ENCODE results near the gene JAZF1. TPM values are rescaled to one million over a fixed set of nuclear protein-coding genes. Genes with fewer than 3 reads are reported as not detected.

Gene JAZF1
- total RNA-seq, 4 donors from 2014 or later = 29.3 to 33.8 (median 30.1) TPM

- Histone ChIP-seq H3K36me3 (no peaks in the 10 kb centered on the region), H3K27ac (replicated peaks in 1 of 4) (no peak overlapping the region), H3K27me3 (no peaks in the 10 kb centered on the region), H3K4me1 (peaks cover 2 to 44% (median 33%) of the 10 kb centered on the region in 4 donors), H3K4me3 (no peak overlapping the region), H3K9me3 (no peaks in the 10 kb centered on the region)
- intact Hi-C loops (cut with DNase I) = no loop called here
- TF ChIP-seq EP300 (IDR thresholded peaks at IDR 0.05) = no peak
- 100% methylated on average over 1 of the region's 1 CpG for WGBS
- no peak for DNase-seq (ENCODE audit: extremely low spot score)
These were observed 137.9 kb downstream of the JAZF1 start for GRCh38 chr7:28042721-28043120.

DNA sequence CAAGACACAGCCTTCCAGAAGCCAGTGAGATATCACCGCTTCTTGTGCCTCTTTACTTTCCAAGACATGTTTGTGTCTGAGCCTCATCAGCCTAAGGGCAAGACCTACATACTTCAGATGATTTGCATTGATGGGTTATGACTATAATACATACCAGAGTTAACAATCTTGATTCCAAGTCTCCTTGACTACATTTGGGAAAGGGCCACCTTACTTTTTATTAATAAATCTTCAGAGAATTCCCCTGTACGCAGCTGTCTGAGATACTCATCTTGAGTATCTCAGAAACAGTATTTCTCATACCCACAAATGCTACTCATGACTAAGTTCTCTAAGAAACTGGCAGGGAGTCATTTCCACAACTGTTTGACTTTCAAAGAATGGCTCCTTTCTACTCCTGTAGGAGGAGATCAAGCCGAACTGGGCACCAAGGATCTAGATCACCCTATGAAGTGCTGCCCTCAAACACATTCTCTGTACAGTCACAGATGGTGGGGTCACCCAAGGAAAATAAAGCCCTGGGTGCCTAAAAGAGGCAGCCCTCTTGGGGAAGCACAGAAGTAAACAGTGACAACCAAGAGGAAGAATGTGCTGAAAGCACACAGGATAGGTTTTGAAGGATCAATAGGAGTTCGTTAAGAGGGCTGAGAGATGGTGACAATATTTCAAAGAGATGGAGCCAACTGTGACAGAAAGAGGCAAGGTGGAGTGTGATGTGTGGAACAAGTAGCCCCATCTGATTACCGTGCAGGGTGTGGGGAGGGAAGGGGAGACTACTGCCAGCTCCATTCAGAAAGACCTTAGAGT is 138.9 kb downstream of the JAZF1 start:
- DNase-seq (ENCODE audit: extremely low spot score) = no peak
- Histone ChIP-seq H3K9me3 (no peaks in the 10 kb centered on the region), H3K36me3 (no peaks in the 10 kb centered on the region), H3K4me3 (no peak overlapping the region), H3K27ac (replicated peaks in 1 of 4) (peak overlapping the region in 3 of 4 donors; percentile 27 to 58 (median 35)), H3K27me3 (no peaks in the 10 kb centered on the region), H3K4me1 (peaks cover 10 to 54% (median 42%) of the 10 kb centered on the region in 4 donors)
- TF ChIP-seq EP300 (IDR thresholded peaks at IDR 0.05) (no peak), POLR2AphosphoS5 (IDR thresholded peaks at IDR 0.05) (peak in 1 of 2 donors; percentile 50)
- WGBS = 82% methylated on average over 5 of the region's 5 CpGs
- intact Hi-C loops (cut with DNase I) = no loop called here

DNA sequence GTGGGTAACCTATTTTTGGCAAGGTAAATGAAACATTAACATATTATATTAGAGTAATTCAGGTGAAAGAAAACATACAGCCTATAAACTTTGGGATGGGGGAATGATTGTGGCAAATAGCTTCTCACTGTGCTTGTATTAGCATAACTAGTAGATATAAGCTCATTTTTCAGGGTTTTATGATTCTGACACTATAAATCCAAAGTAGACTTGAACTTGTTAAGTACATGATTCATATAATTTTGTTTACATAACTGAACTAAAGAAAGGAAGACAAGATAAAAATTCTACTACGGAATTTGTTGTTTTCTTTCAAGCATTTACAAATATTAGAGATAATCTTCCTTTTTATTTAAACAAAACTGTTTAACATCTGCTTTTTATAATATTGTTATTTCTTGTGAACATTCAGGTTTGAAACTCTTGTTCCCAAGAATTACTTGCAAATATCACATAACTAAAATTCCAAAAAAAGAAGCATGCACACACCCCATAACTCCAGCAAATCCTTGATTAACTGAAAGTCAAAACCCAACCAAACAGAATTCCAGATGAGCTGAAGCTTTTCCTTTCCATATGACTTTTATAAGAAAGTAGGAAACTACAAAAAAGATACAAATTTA is 142.3 kb downstream of the JAZF1 start:
- intact Hi-C loops (cut with DNase I) = no loop called here
- H3K27me3 ChIP-seq = no peaks in the 10 kb centered on the region
- no peaks in the 10 kb centered on the region for H3K9me3 ChIP-seq
- no peaks in the 10 kb centered on the region for H3K36me3 ChIP-seq
- H3K27ac ChIP-seq (replicated peaks in 1 of 4) = peak overlapping the region; percentile 68 to 83 (median 76)
- no peak for DNase-seq (ENCODE audit: extremely low spot score)
- no peak overlapping the region for H3K4me3 ChIP-seq
- peaks cover 19 to 83% (median 70%) of the 10 kb centered on the region in 4 donors for H3K4me1 ChIP-seq
- TF ChIP-seq CTCF (IDR thresholded peaks at IDR 0.05) = no peak
- no peak for TF ChIP-seq POLR2AphosphoS5 (IDR thresholded peaks at IDR 0.05)
- no peak for TF ChIP-seq EP300 (IDR thresholded peaks at IDR 0.05)
- TF ChIP-seq POLR2A (IDR thresholded peaks at IDR 0.05; ENCODE audit: low read depth) = no peak
- WGBS = 51% methylated on average over 1 of the region's 1 CpG

DNA sequence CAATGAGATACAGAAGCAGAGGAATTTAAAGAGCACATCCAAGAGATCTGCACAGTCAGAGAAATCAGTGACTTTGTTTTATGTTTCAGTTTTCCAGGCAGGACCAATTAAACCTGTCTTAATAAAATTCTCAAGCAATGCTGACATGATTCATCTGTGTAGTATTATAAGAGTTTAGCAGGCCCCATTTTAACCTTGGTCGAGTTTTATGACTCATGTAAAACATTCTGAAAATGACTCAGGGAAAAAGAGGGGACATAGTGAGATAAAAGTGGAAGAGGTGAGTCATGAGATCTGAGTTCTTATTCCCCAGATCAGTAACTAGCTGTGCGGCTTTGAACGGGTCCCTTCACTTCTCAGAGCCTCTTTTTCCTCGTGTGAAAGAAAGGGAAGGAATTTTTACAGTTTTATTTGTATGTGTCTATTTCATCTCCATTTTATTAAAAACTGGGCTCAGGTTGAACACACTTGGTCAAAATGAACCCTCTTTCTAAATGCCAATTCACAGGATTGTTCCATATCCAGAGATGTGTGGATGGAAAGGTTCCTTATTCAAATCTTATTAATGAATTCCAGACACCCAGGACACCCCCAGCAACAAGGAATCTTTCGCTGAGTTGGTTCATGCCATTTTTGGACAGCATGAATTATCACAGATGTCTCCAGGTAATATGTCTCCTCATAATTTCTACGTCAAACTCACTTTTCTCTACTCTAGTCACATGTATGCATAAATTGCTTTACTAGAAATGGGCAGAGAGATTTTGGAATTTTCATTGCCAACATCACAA is 143.2 kb downstream of the JAZF1 start:
- WGBS = 41% methylated on average over 6 of the region's 6 CpGs
- TF ChIP-seq POLR2AphosphoS5 (IDR thresholded peaks at IDR 0.05) (peak in 1 of 2 donors; percentile 69), EP300 (IDR thresholded peaks at IDR 0.05) (no peak)
- Histone ChIP-seq H3K9me3 (no peaks in the 10 kb centered on the region), H3K4me3 (no peak overlapping the region), H3K4me1 (peaks cover 19 to 90% (median 78%) of the 10 kb centered on the region in 4 donors), H3K27ac (replicated peaks in 1 of 4) (peak overlapping the region; percentile 68 to 83 (median 76)), H3K27me3 (no peaks in the 10 kb centered on the region), H3K36me3 (no peaks in the 10 kb centered on the region)
- no peak for DNase-seq (ENCODE audit: extremely low spot score)
- intact Hi-C loops (cut with DNase I) = no loop called here

- intact Hi-C loops (cut with DNase I) = no loop called here
- Histone ChIP-seq H3K4me3 (peak overlapping the region in 1 of 4 donors; percentile 10), H3K4me1 (peaks cover 19 to 93% (median 80%) of the 10 kb centered on the region in 4 donors), H3K36me3 (no peaks in the 10 kb centered on the region), H3K27ac (replicated peaks in 1 of 4) (peak overlapping the region; percentile 68 to 83 (median 76)), H3K9me3 (no peaks in the 10 kb centered on the region), H3K27me3 (no peaks in the 10 kb centered on the region)
- no peak for DNase-seq (ENCODE audit: extremely low spot score)
- WGBS = 52% methylated on average over 3 of the region's 3 CpGs
- TF ChIP-seq POLR2A (IDR thresholded peaks at IDR 0.05; ENCODE audit: low read depth) (no peak), EP300 (IDR thresholded peaks at IDR 0.05) (no peak), POLR2AphosphoS5 (IDR thresholded peaks at IDR 0.05) (no peak), CTCF (IDR thresholded peaks at IDR 0.05) (no peak)
These were observed 143.9 kb downstream of the JAZF1 start for GRCh38 chr7:28036696-28037095.

DNA sequence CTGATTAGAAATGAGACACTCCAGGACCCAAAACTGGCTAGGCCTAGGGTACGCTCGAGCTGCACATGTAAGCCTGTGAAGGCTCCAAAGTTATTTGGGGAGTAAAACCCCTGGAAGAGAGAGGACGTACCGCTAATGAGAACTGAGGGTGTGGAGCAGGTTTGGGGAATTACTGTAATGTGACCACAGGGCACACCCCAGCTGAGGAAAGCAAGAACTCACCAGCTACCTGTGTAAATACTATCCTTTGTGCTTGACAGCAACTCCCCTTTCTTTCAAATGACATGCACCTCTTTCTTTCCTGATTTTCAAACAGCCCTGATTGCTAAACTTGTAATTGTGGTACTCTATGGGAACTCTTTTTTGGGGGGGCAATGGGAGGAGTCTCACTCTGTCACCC is 147.2 kb downstream of the JAZF1 start:
- Histone ChIP-seq H3K36me3 (no peaks in the 10 kb centered on the region), H3K27ac (replicated peaks in 1 of 4) (peak overlapping the region in 1 of 4 donors; percentile 54), H3K4me1 (peaks cover 19 to 91% (median 83%) of the 10 kb centered on the region in 4 donors), H3K27me3 (no peaks in the 10 kb centered on the region), H3K4me3 (no peak overlapping the region), H3K9me3 (no peaks in the 10 kb centered on the region)
- intact Hi-C loops (cut with DNase I) = no loop called here
- TF ChIP-seq EP300 (IDR thresholded peaks at IDR 0.05) (no peak), CTCF (IDR thresholded peaks at IDR 0.05) (no peak), POLR2A (IDR thresholded peaks at IDR 0.05; ENCODE audit: low read depth) (no peak), POLR2AphosphoS5 (IDR thresholded peaks at IDR 0.05) (no peak)
- WGBS = 94% methylated on average over 4 of the region's 4 CpGs
- no peak for DNase-seq (ENCODE audit: extremely low spot score)
